GM21619 (cell line): ENCODE data around the gene ANGEL1.
A peak's percentile ranks its signal among the peaks of the same experiment; 100 is the strongest.

Experiments
- ATAC-seq: cut with Tn5 transposase; IDR thresholded peaks from one replicate; pipeline ENCODE4 v1.9.1; 2021; ENCODE audit not compliant: unreplicated experiment

The ANGEL1 gene

DNA sequence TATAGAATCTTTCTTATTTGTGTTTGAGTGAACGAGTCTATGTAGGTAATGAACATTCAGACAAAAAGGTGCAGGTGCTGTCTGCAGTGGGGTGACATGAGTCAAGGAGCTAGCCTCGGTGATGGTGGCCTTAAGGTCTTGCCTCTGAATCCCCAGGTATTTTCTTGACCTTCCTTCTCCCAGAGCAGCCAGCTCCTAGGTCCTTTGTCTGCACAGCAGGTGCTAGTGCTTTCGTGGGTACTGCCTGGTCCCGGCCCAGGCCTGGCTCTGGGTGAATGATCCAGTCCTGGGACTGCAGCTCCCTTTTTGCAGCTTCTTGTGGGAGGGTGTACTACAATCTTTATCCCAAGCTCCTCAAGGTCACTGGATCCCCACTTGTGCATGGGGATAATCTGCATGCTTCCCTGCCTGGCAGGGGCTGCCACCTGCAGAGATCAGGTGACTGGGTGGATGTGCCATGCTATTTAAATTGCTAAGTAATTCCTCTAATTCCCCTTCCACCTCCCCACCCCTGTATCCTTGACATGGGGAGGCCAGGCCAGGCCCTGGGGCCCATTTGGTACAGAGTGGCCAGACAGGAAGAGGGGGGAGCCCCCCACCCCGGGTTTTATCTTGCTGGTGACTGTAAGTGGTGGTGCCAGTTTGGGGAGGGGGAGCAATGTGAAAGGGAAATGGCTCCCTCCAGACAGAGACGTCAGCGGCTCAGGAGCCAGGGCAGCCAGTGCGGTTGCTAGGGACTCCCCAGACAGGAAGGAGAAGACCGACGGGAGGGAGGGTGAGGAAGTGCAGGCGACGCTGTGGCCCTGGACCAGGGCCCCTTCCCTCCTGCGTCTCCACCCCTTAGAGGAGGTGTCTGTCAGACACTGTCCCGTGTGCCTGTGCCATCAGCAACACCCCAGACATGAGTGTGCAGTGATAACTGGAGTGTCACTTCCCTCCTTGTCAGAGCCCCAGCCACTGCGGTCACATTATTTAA, 44.7 kb downstream of the ANGEL1 start:
- peak; percentile 94 for ATAC-seq

- no peak for ATAC-seq
Observed at GRCh38 chr14:76765461-76765931, 47.2 kb downstream of the ANGEL1 start.

GRCh38 chr14:76763096-76764041, 49.3 kb downstream of the ANGEL1 start:
- no peak for ATAC-seq

DNA sequence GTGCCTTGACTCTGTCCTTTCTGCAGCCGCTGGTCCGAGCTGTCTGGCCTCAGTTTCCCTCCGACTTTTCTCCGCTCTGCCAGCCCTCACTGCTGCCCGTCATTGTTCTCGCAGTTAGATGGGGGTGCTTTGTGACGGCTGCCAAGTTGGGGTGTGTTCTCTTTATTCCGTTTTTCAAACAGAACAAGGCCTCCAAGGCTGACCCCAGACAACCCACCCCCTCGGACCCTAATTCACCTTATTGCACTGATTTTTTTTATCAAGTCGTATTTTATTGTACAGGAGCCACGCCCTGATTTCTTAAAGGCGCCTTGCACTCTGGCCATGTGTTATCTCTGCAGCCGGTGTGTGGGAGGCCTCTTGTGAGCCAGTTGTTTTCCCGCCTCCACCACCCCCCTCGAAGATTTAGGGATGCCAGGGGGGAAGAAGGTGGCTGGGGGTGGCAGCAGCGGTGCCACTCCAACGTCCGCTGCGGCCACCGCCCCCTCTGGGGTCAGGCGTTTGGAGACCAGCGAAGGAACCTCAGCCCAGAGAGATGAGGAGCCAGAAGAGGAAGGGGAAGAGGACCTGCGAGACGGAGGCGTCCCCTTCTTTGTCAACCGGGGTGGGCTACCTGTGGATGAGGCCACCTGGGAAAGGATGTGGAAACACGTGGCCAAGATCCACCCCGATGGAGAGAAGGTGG, 50.1 kb downstream of the ANGEL1 start:
- no peak for ATAC-seq

- ATAC-seq: no peak
Observed at GRCh38 chr14:76761960-76762410, 50.7 kb downstream of the ANGEL1 start.

DNA sequence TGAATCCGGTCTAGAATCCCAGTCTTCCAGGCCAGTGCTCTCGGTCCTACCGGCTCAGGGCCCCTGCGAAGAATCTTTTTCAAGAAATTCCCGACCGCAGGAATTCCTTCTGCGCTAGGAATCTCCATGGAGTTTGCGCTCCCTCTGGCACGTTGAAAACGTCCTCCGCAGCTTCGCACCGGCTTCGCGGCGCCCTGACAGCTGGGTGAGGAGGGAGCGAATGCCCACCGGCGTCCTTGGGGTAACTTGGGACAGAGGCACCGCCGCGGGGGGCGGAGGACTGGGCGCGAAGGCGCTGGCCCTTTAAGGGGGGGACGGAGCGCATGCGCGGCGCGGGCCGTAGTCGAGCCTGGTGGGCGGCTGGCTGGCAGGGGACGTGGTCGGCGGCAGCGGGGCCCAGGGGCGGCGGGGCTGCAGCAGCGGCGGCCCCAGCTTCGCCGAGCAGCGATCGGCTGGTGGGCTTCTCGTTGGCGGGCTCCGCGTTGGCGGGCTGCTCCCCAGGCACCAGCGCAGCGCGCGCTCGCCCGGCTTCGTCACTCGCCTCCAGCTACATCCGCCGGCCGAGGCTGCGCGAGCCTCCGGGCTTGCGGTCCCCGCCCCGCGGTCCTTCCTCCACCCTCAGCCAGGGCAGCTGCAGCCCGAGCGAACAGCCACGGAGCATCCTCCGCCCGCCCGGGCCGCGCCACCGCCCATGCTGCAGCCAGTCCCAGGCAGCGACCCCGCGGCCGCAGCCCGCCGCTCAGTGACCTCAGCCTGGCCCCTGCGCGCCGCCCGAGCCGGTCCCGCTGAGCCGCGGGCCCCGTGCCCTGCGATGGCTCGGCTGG, 51.3 kb downstream of the ANGEL1 start, which contains the start of gene VASH1:
TSS of gene VASH1 (plus strand) at position 333 of the 824 bp plus-strand sequence. CDS start 1,354 bp downstream, outside the sequence.
- peak; percentile 82 for ATAC-seq

DNA sequence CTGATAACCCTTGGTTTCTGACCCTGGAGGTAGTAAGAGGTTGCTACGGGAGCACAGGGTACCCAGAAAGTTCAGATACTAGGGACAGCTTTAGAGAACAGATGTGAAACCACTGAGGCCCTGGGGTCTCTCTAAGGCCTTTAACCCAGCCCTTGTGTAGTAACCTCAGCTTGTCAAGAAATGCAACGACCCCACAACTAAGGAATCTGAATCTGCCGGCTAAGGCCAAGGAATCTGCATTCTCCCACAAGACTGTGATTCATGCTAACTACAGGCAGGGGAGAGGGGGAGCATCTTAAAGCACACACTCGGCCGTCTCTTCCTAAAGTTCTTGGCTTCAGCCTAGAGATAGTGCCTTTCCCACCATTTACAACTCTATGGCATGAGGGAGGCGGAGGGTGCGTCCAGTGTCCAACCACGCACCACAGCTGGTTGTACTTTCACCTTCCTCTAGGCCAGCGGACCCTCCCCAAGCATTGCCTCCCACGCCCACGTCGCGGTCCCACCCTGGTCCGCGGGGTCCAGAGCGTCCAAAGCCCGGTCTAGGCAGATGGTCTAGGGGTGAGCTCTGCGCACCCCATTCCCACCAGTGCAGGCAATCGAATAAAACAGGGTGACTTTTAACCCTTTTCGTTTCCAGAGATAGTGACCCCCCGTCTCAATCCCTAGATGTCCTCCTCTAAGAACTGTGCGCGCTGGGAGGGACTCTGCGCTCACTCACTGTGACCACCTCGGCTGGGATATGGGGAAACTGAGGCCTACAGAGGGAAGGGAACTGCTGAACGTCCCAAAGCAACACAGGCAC, 52.1 kb downstream of the ANGEL1 start:
- no peak for ATAC-seq

GRCh38 chr14:76759589-76759988, 53.1 kb downstream of the ANGEL1 start:
- ATAC-seq: no peak

DNA sequence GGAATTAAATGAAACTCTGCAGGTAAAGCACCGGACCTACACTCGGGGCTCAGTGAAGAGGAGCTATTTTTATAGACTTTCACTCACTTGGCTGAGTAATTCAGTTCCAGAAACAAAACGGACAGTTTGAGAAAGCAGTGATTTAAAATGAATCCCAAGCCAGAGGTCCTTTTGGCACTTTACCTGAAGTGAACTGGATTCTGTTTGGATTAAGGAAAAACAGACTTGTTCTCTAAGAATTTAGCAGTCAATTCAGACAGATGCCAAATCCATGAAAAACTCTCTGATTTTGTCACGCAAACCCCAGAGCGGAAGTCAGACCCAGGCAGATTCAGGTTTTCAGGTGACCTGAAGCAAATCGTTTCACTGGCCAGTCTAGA, 56.3 kb downstream of the ANGEL1 start:
- ATAC-seq: no peak

DNA sequence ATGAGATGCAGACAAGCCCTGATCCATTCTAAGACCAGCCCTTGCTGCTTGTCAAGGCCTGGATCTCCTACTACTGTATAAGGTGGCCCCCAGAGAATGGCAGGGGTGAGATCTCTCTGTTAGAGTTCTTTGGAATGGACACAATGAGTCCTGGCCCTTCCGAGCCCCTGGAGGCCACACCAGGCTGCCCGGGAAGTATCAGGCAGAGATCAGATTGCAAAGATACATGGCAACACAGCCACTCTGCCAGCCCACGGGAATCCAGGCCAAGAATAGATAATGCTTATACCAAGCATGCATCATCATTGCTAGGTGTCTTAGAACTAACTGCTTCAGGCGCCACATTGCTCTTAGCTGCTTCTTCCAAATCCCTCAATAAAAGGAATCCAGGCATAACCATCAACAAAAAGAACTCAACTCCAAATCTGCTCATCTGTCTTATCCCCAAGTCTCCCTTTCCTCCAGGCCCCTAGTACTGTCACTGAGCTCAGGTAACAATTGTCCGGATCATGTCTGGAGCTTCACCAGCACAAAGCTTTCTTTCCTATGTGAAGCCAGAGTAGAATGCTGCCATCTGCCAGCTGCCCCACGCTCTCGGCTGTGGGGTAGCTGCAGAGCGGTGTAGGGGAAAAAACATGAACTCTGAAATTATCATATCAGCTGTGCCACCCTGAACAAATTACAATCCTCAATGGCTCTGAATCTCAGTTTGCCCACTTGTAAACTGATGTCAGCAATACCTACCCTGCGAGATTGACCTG, 56.9 kb downstream of the ANGEL1 start:
- ATAC-seq: no peak

DNA sequence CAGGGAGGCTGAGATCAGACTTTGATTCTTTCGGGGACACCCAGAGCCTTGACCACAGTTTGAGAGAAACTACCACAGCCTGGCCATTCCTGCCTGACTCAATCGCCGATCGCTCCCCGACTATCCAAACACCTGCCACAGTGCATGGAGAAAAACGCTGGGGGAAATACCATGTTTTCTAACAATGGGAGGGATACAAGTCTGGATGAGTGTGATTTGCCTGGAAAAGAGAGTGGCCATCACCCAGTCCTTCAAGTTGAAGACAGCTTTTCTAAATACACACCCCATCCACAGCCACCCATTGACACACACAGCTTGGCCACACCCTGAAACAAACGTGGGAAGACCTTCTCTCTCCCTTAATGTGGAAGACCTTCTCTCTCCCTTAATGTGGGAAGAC, 58.1 kb downstream of the ANGEL1 start:
- no peak for ATAC-seq

DNA sequence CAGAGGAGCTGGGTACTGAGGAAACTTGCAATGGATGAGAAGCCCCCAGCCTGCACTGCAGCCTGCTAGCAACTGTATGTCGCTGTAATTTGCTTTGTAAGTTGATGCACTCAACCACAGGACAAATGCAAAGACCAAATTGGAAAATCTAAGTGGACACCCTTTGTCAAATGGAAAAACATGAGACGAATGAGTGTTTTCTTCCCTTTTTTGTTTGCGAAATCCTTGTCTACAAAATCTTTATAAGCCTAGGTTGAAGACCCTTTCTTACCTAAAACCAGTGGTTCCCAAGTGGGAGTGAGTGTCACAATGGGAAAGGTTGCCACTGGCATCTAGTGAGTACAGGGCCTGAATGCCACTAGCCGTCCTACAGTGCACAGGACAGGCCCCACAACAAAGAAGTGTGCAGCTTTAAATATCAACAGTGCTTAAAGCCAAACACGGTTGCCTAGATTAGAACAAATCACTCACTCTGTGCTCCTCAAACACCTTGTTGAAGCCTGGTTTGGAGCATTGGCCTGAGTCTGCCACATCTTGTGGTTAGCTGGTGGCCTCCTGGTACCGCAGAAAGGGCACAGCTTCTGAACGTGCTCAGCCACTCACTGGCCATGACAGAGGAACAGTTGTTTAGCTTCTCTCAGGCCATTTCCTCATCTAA, 59.0 kb downstream of the ANGEL1 start:
- ATAC-seq: no peak

DNA sequence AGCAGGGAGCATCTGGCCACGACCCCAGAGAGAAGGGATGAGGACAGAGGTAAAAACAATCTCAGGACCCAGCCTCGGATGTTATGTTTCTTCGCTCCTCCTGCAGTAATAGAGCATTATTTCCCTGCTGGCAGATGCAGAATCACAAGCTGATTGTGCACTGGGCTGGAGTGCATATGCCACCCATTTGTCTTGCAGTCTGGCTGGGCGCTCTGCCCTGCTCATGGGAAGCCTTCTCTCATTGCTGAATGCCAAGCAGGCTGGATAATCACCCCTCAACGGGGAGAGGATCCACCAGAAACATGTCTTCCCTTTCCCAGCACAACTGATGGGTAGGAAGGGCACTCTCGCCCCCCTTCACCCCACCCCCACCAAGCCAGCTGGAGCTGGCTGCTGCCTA, 59.9 kb downstream of the ANGEL1 start:
- ATAC-seq: no peak

GRCh38 chr14:76742966-76743365, 69.7 kb downstream of the ANGEL1 start:
- ATAC-seq: no peak

GRCh38 chr14:76742185-76742584, 70.5 kb downstream of the ANGEL1 start:
- no peak for ATAC-seq

GRCh38 chr14:76741074-76741473, 71.6 kb downstream of the ANGEL1 start:
- no peak for ATAC-seq
